IMR-90 (cell line): ENCODE measurements around the gene NTSR1. TPM values are rescaled to one million over a fixed set of nuclear protein-coding genes. Genes with fewer than 3 reads are reported as not detected.

ENCODE experiments used
- ATAC-seq: fragments of 200-7000 bp; cut with Tn5 transposase; 2 replicates; pipeline ENCODE4 v1.9.1; 2020; ENCODE audit warnings: low read depth, mild to moderate bottlenecking, moderate library complexity
- BruUV-seq: library from RNA; stranded (reverse); fragments of 400-500 nt; replicated peaks from 2 replicates; lab custom pipeline; 2021; lab: Mats Ljungman, UMichigan
- CTCF ChIA-PET: fragments of 300-600 bp; formaldehyde crosslinking; extraction: SDS; loops from one replicate; lab custom pipeline; 2021; ENCODE audit warnings: antibody characterized with exemption; lab: Yijun Ruan, JAX
- POLR2A ChIA-PET: fragments of 300-600 bp; sonication (Branson Sonifier 250); formaldehyde crosslinking; loops from one replicate; lab custom pipeline; 2022; ENCODE audit warnings: antibody characterized with exemption; ENCODE audit not compliant: unreplicated experiment; lab: Charles Lee
- DNase-seq: peaks from one replicate; pipeline ENCODE4 v3.0.0; 2013
- H2AFZ ChIP-seq: replicated peaks from 2 replicates; pipeline ENCODE3; 2013; ENCODE audit warnings: low read length, mild to moderate bottlenecking; ENCODE audit not compliant: poor library complexity
- H2AK5ac ChIP-seq: 2 replicates; pipeline ENCODE4 v1.6.1; 2013; ENCODE audit warnings: low read depth, low read length, inconsistent platforms
- H2AK9ac ChIP-seq: replicated peaks from 2 replicates; pipeline ENCODE3; 2013; ENCODE audit warnings: mild to moderate bottlenecking, low read depth, low read length, moderate library complexity; ENCODE audit not compliant: poor library complexity
- H2BK120ac ChIP-seq: 2 replicates; pipeline ENCODE4 v1.6.1; 2013; ENCODE audit warnings: low read depth, low read length, inconsistent platforms
- H2BK15ac ChIP-seq: 3 replicates; pipeline ENCODE4 v1.6.1; 2013; ENCODE audit warnings: low read depth, low read length, inconsistent platforms
- H2BK20ac ChIP-seq: 2 replicates; pipeline ENCODE4 v1.6.1; 2013; ENCODE audit warnings: low read depth, mild to moderate bottlenecking, inconsistent platforms, low read length, moderate library complexity
- H2BK5ac ChIP-seq: 2 replicates; pipeline ENCODE4 v1.6.1; 2013; ENCODE audit warnings: mild to moderate bottlenecking, low read depth, low read length, inconsistent platforms; ENCODE audit not compliant: poor library complexity, severe bottlenecking
- H3K14ac ChIP-seq: replicated peaks from 2 replicates; pipeline ENCODE4 v1.6.1; 2013; ENCODE audit warnings: low read depth, low read length, inconsistent platforms
- H3K18ac ChIP-seq: 2 replicates; pipeline ENCODE4 v1.6.1; 2013; ENCODE audit warnings: low read depth, low read length, control low read depth
- H3K23ac ChIP-seq: 2 replicates; pipeline ENCODE4 v1.6.1; 2013; ENCODE audit warnings: low read depth, low read length, inconsistent platforms
- H3K27ac ChIP-seq: 2 replicates; pipeline ENCODE4 v1.5.1; 2013; ENCODE audit warnings: mild to moderate bottlenecking, control low read depth, low read length; ENCODE audit not compliant: insufficient read depth
- H3K27me3 ChIP-seq: 2 replicates; pipeline ENCODE4 v1.6.1; 2013; ENCODE audit warnings: low read length; ENCODE audit not compliant: control insufficient read depth, insufficient read depth
- H3K36me3 ChIP-seq: 2 replicates; pipeline ENCODE4 v1.6.1; 2013; ENCODE audit warnings: low read length, mixed read lengths; ENCODE audit not compliant: control insufficient read depth, insufficient read depth
- H3K4ac ChIP-seq: 2 replicates; pipeline ENCODE4 v1.6.1; 2013; ENCODE audit warnings: low read depth, low read length, inconsistent platforms
- H3K4me1 ChIP-seq: 2 replicates; pipeline ENCODE4 v1.6.1; 2013; ENCODE audit warnings: low read length, mixed read lengths; ENCODE audit not compliant: control insufficient read depth, insufficient read depth
- H3K4me2 ChIP-seq: 2 replicates; pipeline ENCODE4 v1.6.1; 2013; ENCODE audit warnings: low read depth, mild to moderate bottlenecking, control low read depth, low read length, moderate library complexity
- H3K4me3 ChIP-seq: 2 replicates; pipeline ENCODE4 v1.5.1; 2013; ENCODE audit warnings: low read depth, mild to moderate bottlenecking, control low read depth, low read length, moderate library complexity; ENCODE audit not compliant: insufficient read depth
- H3K56ac ChIP-seq: 2 replicates; pipeline ENCODE4 v1.6.1; 2013; ENCODE audit warnings: low read length, inconsistent platforms; ENCODE audit not compliant: insufficient read depth; ENCODE audit errors: extremely low read depth
- H3K79me1 ChIP-seq, 2 experiments: 2 replicates each; pipeline ENCODE4 v1.6.1; 2013; ENCODE audit warnings: low read length in 2 of 2, inconsistent platforms in 1 of 2, low read depth in 1 of 2
- H3K9ac ChIP-seq: 2 replicates; pipeline ENCODE4 v1.6.1; 2013; ENCODE audit warnings: low read depth, low read length, control low read depth
- H3K9me1 ChIP-seq: 2 replicates; pipeline ENCODE4 v1.6.1; 2013; ENCODE audit warnings: low read length, inconsistent platforms; ENCODE audit not compliant: insufficient read depth
- H3K9me3 ChIP-seq: 2 replicates; pipeline ENCODE4 v1.6.1; 2013; ENCODE audit warnings: low read length; ENCODE audit not compliant: control insufficient read depth, insufficient read depth
- H4K20me1 ChIP-seq: 2 replicates; pipeline ENCODE4 v1.6.1; 2013; ENCODE audit warnings: low read length, inconsistent platforms; ENCODE audit not compliant: insufficient read depth
- H4K5ac ChIP-seq: 2 replicates; pipeline ENCODE4 v1.6.1; 2013; ENCODE audit warnings: mild to moderate bottlenecking, low read depth, low read length, control low read depth
- H4K8ac ChIP-seq, 2 experiments: 2 replicates each; pipeline ENCODE4 v1.6.1; 2013; ENCODE audit warnings: low read depth in 2 of 2, low read length in 2 of 2, control low read depth in 1 of 2, inconsistent platforms in 1 of 2
- H4K91ac ChIP-seq: 2 replicates; pipeline ENCODE4 v1.6.1; 2013; ENCODE audit warnings: low read depth, low read length, inconsistent platforms; ENCODE audit not compliant: insufficient read depth
- BHLHE40 ChIP-seq: fragments of 150-350 bp; IDR thresholded peaks from 2 replicates; pipeline ENCODE4 v1.6.1; 2016; ENCODE audit warnings: mild to moderate bottlenecking, low read depth, low read length
- CHD1 ChIP-seq: IDR thresholded peaks from 2 replicates; pipeline ENCODE4 v1.6.1; 2012; ENCODE audit warnings: low read depth, low read length, improper control_type of control experiment
- CTCF ChIP-seq: conservative IDR thresholded peaks from 2 replicates; pipeline ENCODE4 v1.5.1; 2012; ENCODE audit warnings: mild to moderate bottlenecking, low read depth, low read length, improper control_type of control experiment
- ELK1 ChIP-seq: fragments of 150-350 bp; IDR thresholded peaks from 2 replicates; pipeline ENCODE4 v1.6.1; 2016; ENCODE audit warnings: low read depth, mild to moderate bottlenecking, low read length, moderate library complexity, borderline replicate concordance
- FOS ChIP-seq: fragments of 150-350 bp; IDR thresholded peaks from 2 replicates; pipeline ENCODE4 v1.6.1; 2016; ENCODE audit warnings: low read depth, low read length
- MAFK ChIP-seq: IDR thresholded peaks from 2 replicates; pipeline ENCODE4 v1.6.1; 2012; ENCODE audit warnings: low read depth, low read length, improper control_type of control experiment
- NFE2L2 ChIP-seq: fragments of 150-350 bp; IDR thresholded peaks from 2 replicates; pipeline ENCODE4 v1.6.1; 2016; ENCODE audit warnings: low read depth, mild to moderate bottlenecking, low read length
- POLR2A ChIP-seq: IDR thresholded peaks from 2 replicates; pipeline ENCODE4 v1.6.1; 2012; ENCODE audit warnings: mild to moderate bottlenecking, low read depth, low read length
- RAD21 ChIP-seq: IDR thresholded peaks from 2 replicates; pipeline ENCODE4 v1.6.1; 2012; ENCODE audit warnings: low read length, improper control_type of control experiment
- RCOR1 ChIP-seq: IDR thresholded peaks from 2 replicates; pipeline ENCODE4 v1.6.1; 2012; ENCODE audit warnings: mild to moderate bottlenecking, low read length, improper control_type of control experiment; ENCODE audit not compliant: insufficient replicate concordance
- RFX5 ChIP-seq: IDR thresholded peaks from 2 replicates; pipeline ENCODE4 v1.8.0; 2012; ENCODE audit warnings: low read depth, mild to moderate bottlenecking, low read length, moderate library complexity
- USF2 ChIP-seq: fragments of 150-350 bp; IDR thresholded peaks from 2 replicates; pipeline ENCODE4 v1.6.1; 2017; ENCODE audit warnings: mild to moderate bottlenecking, antibody characterized with exemption, low read length, low read depth
- WGBS, 2 experiments: methylation state at CpG; one replicate each; pipeline versions ENCODE4 v1.1.5 to v1.1.7; 2013; ENCODE audit warnings: missing lambda C conversion rate in 2 of 2; ENCODE audit not compliant: insufficient read length in 1 of 2; ENCODE audit errors: extremely low coverage in 2 of 2; 5-methylcytosine and 5-hydroxymethylcytosine counted together
- dilution Hi-C: fragments of 300-500 bp; cut with HindIII; formaldehyde crosslinking; loops from one replicate; pipeline ENCODE4 v1.14.3; 2018; ENCODE audit warnings: low sequenced_read_pairs; ENCODE audit not compliant: unreplicated experiment
- in situ Hi-C: fragments of 300-500 bp; cut with MboI; formaldehyde crosslinking; loops from 3 replicates; pipeline ENCODE4 v1.14.3; 2019; ENCODE audit warnings: low sequenced_read_pairs, inconsistent platforms, mixed read lengths
- intact Hi-C: fragments of 100-400 bp; cut with micrococcal nuclease; formaldehyde crosslinking; loops from 2 replicates; pipeline ENCODE4 v1.10.0; 2022
- polyA plus RNA-seq, 3 experiments: library from polyadenylated mRNA; depleted of rRNA; stranded (reverse); fragments of >200 nt; gene quantifications; 2 replicates each; pipeline ENCODE4 v1.2.3, GENCODE V29; 2012; ENCODE audit warnings: low replicate concordance in 1 of 3
- total RNA-seq: library from RNA; depleted of rRNA; stranded (reverse); fragments of >200 nt; gene quantifications from 2 replicates; pipeline ENCODE4 v1.2.3, GENCODE V29; 2012

NTSR1 gene
- total and polyA plus RNA-seq, 2 of the 4 experiments (the other 2 are of a cell fraction), result 0.54 to 1.8 TPM

GRCh38 chr20:62710886-62711702 lies 2.5 kb downstream of the NTSR1 start:
- Histone ChIP-seq H3K27ac (no peak overlapping the region), H2AK5ac (peak overlapping the region; percentile 16; the same call in 1 of the 2 replicates), H2BK5ac (no peak overlapping the region), H3K4me2 (no peak overlapping the region), H2BK120ac (no peak overlapping the region), H4K8ac (no peak overlapping the region), H3K4me1 (peaks cover under 1% of the 10 kb centered on the region; the same call in 1 of the 2 replicates), H3K79me1 (no peaks in the 10 kb centered on the region), H4K5ac (no peak overlapping the region), H2BK20ac (no peak overlapping the region), H3K18ac (no peak overlapping the region), H4K91ac (no peak overlapping the region), H3K14ac (no peak overlapping the region), H3K9ac (no peak overlapping the region), H2AK9ac (peak overlapping the region; percentile 55), H3K36me3 (no peaks in the 10 kb centered on the region), H4K20me1 (peaks cover 4% of the 10 kb centered on the region; the same call in 1 of the 2 replicates), H3K9me3 (0 out of 2 replicates have a peak, but pooled peaks cover 1% of the 10 kb centered on the region), H3K4me3 (no peak overlapping the region), H3K27me3 (peaks cover 33% of the 10 kb centered on the region; the same call in 1 of the 2 replicates), H3K4ac (no peak overlapping the region), H2BK15ac (no peak overlapping the region), H2AFZ (no peak overlapping the region), H3K23ac (no peak overlapping the region), H3K9me1 (no peaks in the 10 kb centered on the region), H3K56ac (no peak overlapping the region)
- TF ChIP-seq FOS (no peak), RCOR1 (no peak), USF2 (no peak), CTCF (no peak), RAD21 (no peak), NFE2L2 (no peak), CHD1 (no peak), BHLHE40 (no peak), POLR2A (no peak), RFX5 (no peak), ELK1 (no peak), MAFK (no peak)
- ChIA-PET POLR2A (no interaction called here), CTCF (no interaction called here)
- DNase-seq (peak; percentile 22), ATAC-seq (peak; percentile 56; the same call in 1 of the 2 replicates)
- intact Hi-C loops (no loop called here), dilution Hi-C loops (no loop called here), in situ Hi-C loops (no loop called here)
- 37% methylated on average over 2 of the region's 23 CpGs; no CpG with 5 or more reads in 1 of the 2 experiments for WGBS, 2 experiments
- no TSS peak for BruUV-seq
